ENCODE results near the gene ELN.
"Not testable (repeated sequence)": the region's sequence is repeated elsewhere in the genome, so short reads cannot be mapped to it uniquely, and the experiment has no call there.

ELN gene

GRCh38 chr7:74000489-74001149 lies 27.4 kb upstream of the ELN start:
- DNase-seq (ENCODE audit: low read depth), result no peak

DNA sequence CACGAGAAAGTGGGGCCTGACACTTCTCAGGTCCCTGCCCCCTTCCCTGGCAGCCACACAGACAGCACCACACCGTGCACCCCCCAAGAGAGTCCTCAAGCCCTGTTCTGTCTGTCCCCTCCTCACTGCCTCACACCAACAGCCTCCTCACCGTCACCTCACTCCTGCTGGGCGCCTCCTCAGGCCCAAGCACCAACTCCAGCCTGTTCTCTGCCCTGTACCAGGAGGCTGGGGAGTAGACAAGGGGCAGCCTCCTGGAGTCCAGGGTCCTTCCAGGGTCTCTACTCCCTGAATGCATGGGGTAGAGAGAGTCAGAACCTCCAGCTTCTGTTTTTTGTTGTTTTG lies 26.9 kb upstream of the ELN start:
- DNase-seq (ENCODE audit: low read depth), result no peak

GRCh38 chr7:74002474-74003017 lies 25.4 kb upstream of the ELN start:
- peak; percentile 9 for DNase-seq (ENCODE audit: low read depth)

- DNase-seq (ENCODE audit: low read depth), result no peak
Measured at GRCh38 chr7:74003621-74004020, 24.4 kb upstream of the ELN start.

DNA sequence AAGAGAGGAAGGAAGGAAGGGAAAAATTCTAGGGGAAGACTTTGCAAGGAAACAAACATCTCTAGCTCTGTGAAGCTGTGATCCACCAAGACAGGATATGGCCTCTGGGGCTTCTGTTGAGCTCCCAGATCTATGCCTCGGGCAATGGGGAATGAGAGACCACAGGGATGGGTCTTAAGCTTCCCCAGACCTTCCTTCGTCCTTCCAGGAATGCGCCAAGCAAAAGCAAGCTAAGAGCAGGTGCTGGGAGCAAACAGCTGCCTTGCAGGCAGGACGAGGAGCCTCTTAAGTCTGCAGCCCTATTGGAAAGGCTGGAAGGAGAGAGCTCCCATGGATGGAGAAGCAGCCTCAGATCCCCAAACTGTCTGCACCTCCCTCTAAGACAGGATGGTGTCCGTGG lies 21.9 kb upstream of the ELN start:
- DNase-seq (ENCODE audit: low read depth), result no peak

DNA sequence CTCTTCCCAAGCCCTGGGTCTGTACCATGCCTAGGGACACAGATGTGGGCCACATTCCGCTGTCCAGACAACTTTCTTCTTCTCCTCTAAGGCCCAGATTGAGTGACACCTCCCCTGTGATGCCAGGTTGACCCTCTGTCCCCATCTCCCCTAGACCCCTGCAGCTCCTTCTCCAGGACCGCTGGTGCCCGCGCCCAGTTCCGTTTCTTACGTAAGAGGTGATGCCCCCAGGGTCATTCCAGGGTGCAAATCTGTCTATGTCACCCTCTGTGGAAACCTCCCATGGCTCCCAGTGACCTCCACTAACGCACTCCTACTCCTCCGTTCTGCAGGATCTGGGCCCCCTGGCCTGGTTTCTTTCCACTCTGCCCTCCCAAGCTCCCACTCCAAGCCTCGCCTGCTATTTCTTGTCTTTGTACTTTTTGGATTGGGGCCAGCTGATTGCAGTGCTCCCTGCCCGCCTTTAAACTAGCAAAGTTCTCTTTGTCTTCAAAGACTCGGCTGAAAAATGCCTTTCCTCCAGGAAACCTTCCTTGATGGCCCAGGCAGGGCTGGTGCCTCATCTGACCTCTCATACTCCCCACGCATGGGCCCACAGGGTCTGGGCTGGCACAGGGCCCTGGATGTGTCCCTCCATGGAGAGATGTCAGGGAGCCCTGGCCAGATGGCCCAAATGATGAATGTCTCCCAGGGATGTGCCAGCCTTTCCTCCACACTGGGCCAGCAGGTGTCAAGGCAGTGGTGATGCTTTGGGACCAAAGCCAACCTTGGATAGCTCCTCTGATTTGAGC lies 21.3 kb upstream of the ELN start:
- no peak for DNase-seq (ENCODE audit: low read depth)

- no peak for DNase-seq (ENCODE audit: low read depth)
Measured at GRCh38 chr7:74007242-74007567, 20.8 kb upstream of the ELN start.

DNA sequence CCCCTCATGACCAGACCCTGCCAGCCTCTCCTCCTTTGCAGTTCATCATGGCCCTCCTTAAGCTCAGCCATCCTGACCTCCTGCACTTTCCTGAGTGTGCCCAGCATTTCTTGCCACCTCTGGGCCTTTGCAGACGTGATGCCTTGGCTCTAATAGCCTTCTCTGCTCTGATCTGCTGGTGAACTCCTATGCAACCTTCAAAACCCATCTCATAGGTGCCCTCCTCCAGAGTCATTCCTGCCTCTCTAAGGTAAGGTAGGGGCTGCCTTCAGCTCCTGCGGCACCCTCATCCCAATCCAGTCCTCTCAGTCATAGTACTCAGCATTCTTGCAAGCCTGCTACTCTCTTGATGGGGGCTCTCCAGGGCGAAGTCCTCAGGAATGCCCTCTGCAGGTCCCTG lies 19.3 kb upstream of the ELN start:
- no peak for DNase-seq (ENCODE audit: low read depth)

DNA sequence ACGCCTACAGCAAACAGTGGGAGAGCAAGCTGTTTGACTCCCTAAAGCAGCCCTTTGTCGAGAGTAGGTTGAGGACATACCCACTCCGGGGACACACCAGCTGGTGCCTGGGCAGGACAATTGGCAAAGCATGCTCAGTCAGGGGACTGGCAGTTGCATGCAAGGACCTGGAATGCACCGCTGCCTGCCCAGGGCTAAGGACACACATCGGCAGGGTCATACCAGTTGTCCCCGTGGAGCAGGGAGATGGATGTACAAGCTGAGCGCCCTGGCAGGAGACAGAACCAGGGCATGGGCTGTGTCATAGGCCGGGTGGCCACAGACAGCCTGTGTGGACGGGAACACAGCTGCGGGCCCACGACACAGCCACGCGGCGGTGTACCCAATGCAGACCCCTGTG lies 18.3 kb upstream of the ELN start:
- no peak for DNase-seq (ENCODE audit: low read depth)

DNA sequence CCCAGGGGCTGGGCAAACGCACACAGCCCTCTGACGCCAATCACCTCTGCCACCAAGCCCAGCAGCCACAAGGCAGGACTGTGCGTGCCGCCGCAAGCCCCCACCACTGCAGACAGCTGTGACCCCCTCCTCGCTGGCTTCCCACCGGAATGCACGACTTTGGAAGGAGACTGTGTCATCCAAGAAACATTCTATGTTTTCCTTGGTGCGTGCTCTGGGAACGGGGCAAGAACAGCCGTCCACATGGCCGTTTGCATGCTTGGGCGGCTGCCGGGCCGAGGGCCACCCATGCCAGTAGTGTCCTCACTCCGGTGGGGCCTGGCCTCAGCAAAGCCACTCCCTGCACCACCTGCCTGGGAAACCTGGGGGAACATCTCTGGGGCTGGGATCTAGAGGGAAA lies 17.6 kb upstream of the ELN start:
- DNase-seq (ENCODE audit: low read depth), result no peak

- not testable (repeated sequence) for DNase-seq (ENCODE audit: low read depth)
Measured at GRCh38 chr7:74011421-74011820, 16.6 kb upstream of the ELN start.

DNA sequence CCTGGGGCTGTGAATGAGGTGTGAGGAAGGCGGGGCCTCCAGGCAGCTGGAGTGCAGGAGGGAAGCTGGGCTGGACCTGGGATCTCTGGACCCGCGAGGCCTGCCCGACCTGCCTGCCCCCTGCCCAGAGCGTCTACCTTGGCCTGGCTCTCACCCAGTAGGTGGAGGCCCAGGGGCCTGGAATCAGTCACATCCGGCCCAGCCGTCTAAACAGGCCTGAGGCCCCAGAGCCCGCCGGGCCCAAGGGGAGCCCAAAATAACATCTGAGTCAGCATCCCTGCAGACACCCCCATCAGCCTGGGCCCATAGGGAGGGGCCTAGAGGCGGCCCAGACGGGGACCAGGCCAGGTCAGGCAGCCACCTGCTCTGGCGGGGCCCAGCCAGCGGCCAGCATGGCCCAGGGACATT lies 15.1 kb upstream of the ELN start:
- no peak for DNase-seq (ENCODE audit: low read depth)

DNA sequence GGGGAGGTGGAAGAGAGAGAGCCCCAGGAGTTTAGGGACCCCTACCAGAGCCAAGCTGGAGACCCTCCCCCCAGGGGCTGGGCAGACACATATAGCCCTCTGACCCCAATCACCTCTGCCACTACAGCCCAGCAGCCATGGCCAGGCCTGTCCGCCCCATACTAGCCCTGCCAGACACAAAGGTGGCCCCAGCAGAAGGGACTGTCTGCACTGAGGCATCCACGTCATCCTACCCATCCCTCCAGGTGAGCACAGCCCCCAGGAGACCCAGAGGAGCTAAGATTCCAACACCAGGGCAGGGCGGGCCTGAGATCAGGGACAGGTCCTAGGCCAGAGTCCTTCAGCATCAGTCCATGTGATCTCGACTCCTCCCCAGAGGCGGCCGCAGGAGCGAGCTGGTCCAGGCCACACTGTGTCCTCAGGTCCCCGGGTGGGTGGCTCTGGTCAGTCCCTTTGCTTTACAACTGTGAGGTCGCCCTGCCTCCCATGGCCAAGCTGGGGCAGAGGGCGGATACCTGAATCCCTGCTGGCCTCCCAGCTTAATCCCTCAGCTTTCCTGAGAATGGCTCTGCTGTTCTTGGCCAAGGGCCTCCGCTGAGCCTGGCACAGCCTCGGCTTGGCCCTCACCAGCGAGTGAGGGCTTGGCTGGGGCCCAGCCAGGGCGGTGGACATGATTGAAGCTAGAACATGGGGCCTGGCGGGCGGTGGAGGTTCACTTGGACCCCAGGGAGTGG lies 14.3 kb upstream of the ELN start:
- no peak for DNase-seq (ENCODE audit: low read depth)

DNA sequence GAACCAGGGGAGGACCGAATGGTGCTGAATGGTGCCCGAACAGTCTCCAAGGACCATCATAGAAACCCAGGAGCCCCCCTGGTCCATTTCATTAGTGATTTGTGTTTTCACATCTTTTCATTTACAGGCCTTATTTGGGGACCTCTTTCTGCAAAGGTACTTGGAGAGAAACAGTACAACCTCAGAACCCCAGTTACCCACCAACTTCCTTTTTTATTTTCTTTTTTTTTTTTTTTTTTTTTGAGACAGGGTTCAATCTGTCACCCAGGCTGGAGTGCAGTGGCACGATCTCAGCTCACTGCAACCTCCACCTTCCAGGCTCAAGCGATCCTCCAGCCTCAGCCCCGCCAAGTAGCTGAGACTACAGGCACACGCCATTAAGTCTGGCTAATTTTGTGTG lies 13.0 kb upstream of the ELN start:
- no peak for DNase-seq (ENCODE audit: low read depth)

DNA sequence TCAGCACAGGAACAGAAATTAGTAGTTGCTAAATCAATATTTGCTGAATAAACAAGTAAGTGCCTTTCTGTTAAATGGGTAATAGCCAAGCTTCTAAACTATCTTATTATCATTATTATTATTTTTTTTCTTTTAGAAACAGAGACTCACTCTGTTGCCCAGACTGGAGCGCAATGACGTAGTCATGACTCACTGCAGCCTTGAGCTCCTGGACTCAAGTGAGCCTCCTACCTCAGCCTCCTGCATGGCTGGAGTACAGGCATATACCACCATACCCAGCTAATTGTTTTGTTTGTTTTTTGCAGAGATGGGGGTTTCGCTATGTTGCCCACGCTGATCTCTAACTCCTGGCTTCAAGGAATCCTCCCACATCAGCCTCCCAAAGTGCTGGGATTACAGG lies 12.3 kb upstream of the ELN start:
- no peak for DNase-seq (ENCODE audit: low read depth)

DNA sequence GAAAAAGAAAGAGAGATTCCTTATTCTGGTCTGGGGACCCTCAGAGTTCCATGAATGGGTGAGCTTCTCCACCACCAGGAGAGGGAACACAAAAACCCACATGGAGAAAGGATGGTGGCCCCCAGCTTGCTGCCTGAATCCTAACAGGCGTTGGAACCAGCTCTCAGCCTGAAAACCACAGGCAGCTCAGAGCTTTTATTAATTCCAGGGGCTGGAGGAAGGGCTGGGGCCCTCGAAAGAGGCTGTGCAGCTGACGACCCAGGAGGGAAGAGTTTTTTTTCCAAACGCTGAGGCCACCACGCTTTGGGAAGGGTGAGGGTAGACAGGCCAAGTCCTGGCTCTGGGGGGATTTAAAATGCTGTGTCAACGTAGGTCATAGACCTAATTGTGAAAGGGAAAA lies 10.8 kb upstream of the ELN start:
- no peak for DNase-seq (ENCODE audit: low read depth)

DNA sequence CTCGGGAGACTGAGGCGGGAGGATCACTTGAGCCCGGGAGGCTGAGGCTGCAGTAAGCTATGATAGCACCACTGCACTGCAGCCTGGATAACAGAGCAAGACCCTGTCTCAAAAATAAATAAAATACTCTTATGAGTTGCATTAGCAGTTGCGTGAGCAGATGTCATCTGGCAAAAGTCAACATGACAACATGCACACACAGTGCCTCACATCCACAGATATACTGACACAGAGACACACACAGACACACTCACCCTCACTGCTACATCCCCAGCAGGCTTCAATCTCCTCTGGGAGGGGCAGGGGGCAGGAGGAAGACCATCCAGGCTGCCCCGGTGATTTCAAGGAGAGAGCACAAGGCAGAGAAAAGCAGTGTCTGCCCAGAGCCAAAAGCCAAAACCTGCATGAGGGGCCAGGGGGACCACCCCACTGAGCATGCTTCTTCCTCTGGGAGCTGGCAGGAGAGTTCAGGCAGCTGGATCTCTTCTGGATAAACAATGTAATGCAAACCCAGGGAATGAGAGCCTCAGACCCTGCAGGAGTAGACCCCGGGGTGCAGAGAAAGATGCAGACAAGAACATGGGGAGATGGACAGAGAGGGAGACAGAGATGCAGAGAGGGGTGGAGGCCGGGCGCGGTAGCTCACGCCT lies 9.6 kb upstream of the ELN start:
- DNase-seq (ENCODE audit: low read depth), result no peak

GRCh38 chr7:74019149-74019548 lies 8.8 kb upstream of the ELN start:
- DNase-seq (ENCODE audit: low read depth), result no peak

DNA sequence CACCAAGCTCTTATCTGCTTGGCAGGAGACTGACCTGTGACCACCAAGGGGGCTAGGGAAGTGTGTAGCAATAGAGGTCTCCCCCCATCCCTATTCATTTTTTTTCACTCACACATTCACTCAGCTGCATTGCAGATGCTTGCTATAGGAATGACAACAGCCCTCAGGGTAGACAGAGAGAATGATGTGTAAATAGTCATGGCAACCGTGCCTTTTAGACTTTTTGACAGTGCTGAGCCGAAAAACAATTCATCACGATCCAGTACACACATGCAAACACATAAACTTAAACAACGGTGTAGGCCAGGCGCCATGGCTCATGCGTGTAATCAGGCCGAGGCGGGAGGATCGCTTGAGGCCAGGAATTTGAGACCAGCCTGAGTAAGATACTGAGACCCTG lies 7.6 kb upstream of the ELN start:
- no peak for DNase-seq (ENCODE audit: low read depth)

- no peak for DNase-seq (ENCODE audit: low read depth)
Measured at GRCh38 chr7:74021546-74022320, 6.2 kb upstream of the ELN start.

DNA sequence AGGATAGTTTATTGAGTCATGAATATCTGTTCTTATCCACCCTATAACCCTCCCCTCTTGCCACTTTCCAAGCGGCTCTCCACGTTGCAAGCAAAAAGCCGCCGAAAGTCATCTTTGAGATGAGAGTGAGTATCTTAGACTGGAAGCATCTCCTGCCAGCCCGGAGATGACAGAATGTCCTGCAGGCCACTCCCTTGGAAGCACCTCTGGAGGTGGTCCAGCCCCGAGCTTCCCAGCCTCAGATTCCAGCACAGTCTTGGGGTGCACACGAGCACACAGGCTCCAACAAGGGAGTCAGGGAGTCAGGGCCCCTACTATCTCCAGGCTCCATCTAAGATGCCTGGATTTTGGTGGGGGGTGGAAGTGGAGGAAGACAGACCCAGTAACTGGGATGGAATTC lies 5.5 kb upstream of the ELN start:
- DNase-seq (ENCODE audit: low read depth), result no peak

GRCh38 chr7:74023092-74023536 lies 4.9 kb upstream of the ELN start:
- DNase-seq (ENCODE audit: low read depth), result no peak
